Right lobe of liver (tissue), 6 donors: ENCODE data around the gene EMC9. TPM values are rescaled to one million over a fixed set of nuclear protein-coding genes. Genes with fewer than 3 reads are reported as not detected.

Experiments used
- ATAC-seq, 4 donors: fragments of 200-7000 bp; cut with Tn5 transposase; one replicate each; pipeline ENCODE4 v1.9.1; 2020; ENCODE audit warnings: mild to moderate bottlenecking in 4 of 4, moderate library complexity in 4 of 4
- DNase-seq, 3 donors: peaks; one replicate each; pipeline ENCODE4 v3.0.0-alpha.2; 2020
- H3K27ac ChIP-seq, 3 donors: fragments of 200-600 bp; one replicate each; pipeline ENCODE4 v1.8.0; 2022
- H3K27me3 ChIP-seq, 2 donors: fragments of 200-600 bp; one replicate each; pipeline ENCODE4 v1.8.0; 2022
- H3K36me3 ChIP-seq, 4 donors: fragments of 200-600 bp; sonication (generic) in 1 of 4; one replicate each; pipeline versions ENCODE4 v1.5.1 to v1.8.0; 2017 to 2022; ENCODE audit warnings: control low read depth in 1 of 4
- H3K4me1 ChIP-seq, 4 donors: fragments of 200-600 bp; sonication (generic) in 1 of 4; one replicate each; pipeline versions ENCODE4 v1.5.1 to v1.8.0; 2017 to 2022; ENCODE audit warnings: control low read depth in 1 of 4
- H3K4me3 ChIP-seq, 3 donors: fragments of 200-600 bp; one replicate each; pipeline ENCODE4 v1.8.0; 2022
- H3K9me3 ChIP-seq, 4 donors: fragments of 200-600 bp; sonication (generic) in 1 of 4; one replicate each; pipeline versions ENCODE4 v1.5.1 to v1.8.0; 2017 to 2022; ENCODE audit warnings: control low read depth in 1 of 4
- POLR2A ChIP-seq: fragments of 450-650 bp; IDR thresholded peaks from one replicate; pipeline ENCODE4 v1.6.1; 2017; ENCODE audit warnings: antibody characterized with exemption, mild to moderate bottlenecking
- WGBS: methylation state at CpG from one replicate; pipeline ENCODE4 v1.1.6; 2018; ENCODE audit warnings: low coverage, low lambda C conversion rate; ENCODE audit not compliant: insufficient coverage; ENCODE audit errors: missing lambda C conversion rate; 5-methylcytosine and 5-hydroxymethylcytosine counted together
- intact Hi-C, 2 donors: fragments of 100-400 bp; cut with DNase I; formaldehyde crosslinking; loops; one replicate each; pipeline versions ENCODE4 v1.11.2 to v1.14.1; 2022
- total RNA-seq, 6 experiments: library from RNA; depleted of rRNA in 2 of 6; stranded (reverse); fragments of >200 nt in 2 of 6; fragmentation: NEBNext Ultra II Directional in 3 of 6; extraction: Animal tissue kit (Norgen Biotek cat#: 25700) in 3 of 6; gene quantifications; one replicate each; pipeline versions ENCODE4 v1.1.0 to v1.2.4, GENCODE V29; 2016 to 2023
- TF ChIP-seq, protein P1 (sequence below), 4 donors: fragments of 200-600 bp in 3 of 4; fragments of 450-650 bp in 1 of 4; IDR thresholded peaks; one replicate each; pipeline versions ENCODE4 v1.5.1 to v1.8.0; 2016 to 2022; ENCODE audit warnings: antibody characterized with exemption in 4 of 4, mild to moderate bottlenecking in 2 of 4
- donor health status: DM: no; HTN: yes; CAD: no.
- donor health status: DM: no; HTN: no; CAD: no.
- donor health status: DM: no; HTN: no; CAD: no.
- donor health status: DM: no; HTN: yes; CAD: no.
- donor health status: DM: no; HTN: yes; CAD: no.

Gene EMC9
- total RNA-seq, 6 experiments from 2014 or later, result 10.2 to 21.4 (median 11.9) TPM

DNA sequence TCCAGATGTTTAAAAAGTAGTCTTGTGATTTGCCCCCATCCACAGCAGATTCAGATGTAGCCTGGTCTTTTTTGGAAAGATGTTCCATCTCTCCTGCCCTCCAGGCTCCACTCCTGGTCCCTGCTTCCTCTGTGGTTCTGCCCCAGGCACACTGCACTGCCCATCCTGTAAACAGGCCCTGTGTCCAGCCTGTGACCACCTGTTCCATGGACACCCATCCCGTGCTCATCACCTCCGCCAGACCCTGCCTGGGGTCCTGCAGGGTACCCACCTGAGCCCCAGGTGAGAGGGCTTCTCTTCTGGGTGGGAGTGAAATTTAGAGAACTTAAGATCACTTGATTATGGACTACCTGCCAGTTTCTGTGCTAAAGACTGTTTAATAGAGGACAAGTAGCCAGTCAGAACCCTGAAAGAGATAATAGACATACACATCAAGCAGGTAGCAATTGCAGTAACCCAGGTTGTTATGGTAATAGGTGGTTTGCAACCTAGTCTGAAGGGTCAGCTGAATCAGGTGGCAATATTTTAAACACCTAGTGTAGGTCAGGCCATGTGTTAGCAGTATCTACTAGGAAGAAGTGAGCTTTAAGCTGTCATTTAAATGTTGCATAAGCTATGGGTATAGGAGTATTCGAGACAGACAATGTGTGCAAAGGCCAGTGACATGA lies 8.0 kb upstream of the EMC9 start:
- intact Hi-C loops, result no loop called here
- TF ChIP-seq POLR2A, result no peak
- TF ChIP-seq, protein P1, sequence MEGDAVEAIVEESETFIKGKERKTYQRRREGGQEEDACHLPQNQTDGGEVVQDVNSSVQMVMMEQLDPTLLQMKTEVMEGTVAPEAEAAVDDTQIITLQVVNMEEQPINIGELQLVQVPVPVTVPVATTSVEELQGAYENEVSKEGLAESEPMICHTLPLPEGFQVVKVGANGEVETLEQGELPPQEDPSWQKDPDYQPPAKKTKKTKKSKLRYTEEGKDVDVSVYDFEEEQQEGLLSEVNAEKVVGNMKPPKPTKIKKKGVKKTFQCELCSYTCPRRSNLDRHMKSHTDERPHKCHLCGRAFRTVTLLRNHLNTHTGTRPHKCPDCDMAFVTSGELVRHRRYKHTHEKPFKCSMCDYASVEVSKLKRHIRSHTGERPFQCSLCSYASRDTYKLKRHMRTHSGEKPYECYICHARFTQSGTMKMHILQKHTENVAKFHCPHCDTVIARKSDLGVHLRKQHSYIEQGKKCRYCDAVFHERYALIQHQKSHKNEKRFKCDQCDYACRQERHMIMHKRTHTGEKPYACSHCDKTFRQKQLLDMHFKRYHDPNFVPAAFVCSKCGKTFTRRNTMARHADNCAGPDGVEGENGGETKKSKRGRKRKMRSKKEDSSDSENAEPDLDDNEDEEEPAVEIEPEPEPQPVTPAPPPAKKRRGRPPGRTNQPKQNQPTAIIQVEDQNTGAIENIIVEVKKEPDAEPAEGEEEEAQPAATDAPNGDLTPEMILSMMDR (IDR thresholded peaks at IDR 0.05), result no peak

GRCh38 chr14:24147761-24148428 lies 6.5 kb upstream of the EMC9 start:
- TF ChIP-seq, protein P1 (IDR thresholded peaks at IDR 0.05), result no peak
- TF ChIP-seq POLR2A, result no peak
- no peaks in the 10 kb centered on the region for H3K9me3 ChIP-seq
- DNase-seq (peak in 1 of 3 donors; percentile 69), ATAC-seq (no peak)
- 0% methylated on average over 14 of the region's 29 CpGs for WGBS
- intact Hi-C loops, result no loop called here
- H3K27me3 ChIP-seq, result no peaks in the 10 kb centered on the region
- peak overlapping the region; percentile 70 to 86 (median 83) for H3K4me3 ChIP-seq
- peak overlapping the region; percentile 49 to 79 (median 75) for H3K27ac ChIP-seq
- H3K4me1 ChIP-seq, result peaks cover 0 to 16% (median 3%) of the 10 kb centered on the region in 4 donors
- peaks cover 0 to 52% (median 25%) of the 10 kb centered on the region in 4 donors for H3K36me3 ChIP-seq

More for the DNA sequence above, 8.0 kb upstream of the EMC9 start:
- Histone ChIP-seq H3K9me3 (no peaks in the 10 kb centered on the region), H3K36me3 (peaks cover 0 to 51% (median 22%) of the 10 kb centered on the region in 4 donors), H3K4me1 (peaks cover 0 to 16% (median 3%) of the 10 kb centered on the region in 4 donors), H3K27me3 (no peaks in the 10 kb centered on the region), H3K4me3 (no peak overlapping the region), H3K27ac (no peak overlapping the region)
- 92% methylated on average over 2 of the region's 3 CpGs for WGBS
- ATAC-seq, result no peak
- DNase-seq, result peak in 1 of 3 donors; percentile 45

DNA sequence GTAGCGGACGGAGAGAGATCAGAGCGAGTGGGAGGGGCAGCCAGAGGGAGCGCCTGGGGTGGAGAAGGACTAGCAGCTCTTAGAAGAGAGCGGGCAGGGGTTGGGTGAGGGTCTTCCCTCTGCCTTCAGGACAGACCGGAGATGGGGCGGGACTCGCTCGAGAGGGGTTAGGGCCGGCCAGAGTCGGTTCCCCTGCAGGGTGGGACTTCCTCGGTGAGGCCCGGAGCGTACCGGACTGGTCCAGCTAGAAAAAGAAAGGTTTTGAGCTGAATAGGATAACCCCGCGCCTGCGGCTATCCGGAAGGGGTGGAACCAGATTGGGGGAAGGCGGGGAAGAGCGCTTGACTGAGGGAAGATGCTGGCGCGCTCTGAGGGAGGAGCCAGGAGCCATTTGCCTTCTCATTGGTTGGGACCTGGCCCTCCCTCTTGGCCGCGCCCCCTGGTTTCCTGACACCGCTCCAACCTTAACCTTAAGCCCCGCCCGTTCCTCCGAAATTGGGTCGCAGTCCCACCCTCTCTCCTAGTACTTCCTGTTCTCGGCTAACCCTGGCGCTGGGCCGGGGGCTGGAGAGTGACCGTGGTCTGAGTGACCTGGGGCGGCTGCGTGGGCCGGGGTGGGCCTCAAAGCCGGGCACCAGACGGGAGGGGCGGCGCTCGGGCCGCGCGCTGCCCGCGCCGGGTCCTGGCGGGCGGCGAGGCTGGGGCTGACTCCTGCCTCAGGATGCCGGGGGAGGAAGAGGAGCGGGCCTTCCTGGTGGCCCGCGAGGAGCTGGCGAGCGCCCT lies 5.8 kb upstream of the EMC9 start, which contains the start of gene RNF31:
RNF31 (plus strand) TSS at position 521 of the 783 bp plus-strand sequence; CDS start at position 722, 201 bp downstream.
- H3K9me3 ChIP-seq, result no peaks in the 10 kb centered on the region
- DNase-seq (peak; percentile 98 to 99 (median 98)), ATAC-seq (peak; percentile 89 to 93 (median 90))
- peaks cover 0 to 44% (median 19%) of the 10 kb centered on the region in 4 donors for H3K36me3 ChIP-seq
- peak within 1 kb of the TSS; percentile 70 to 86 (median 83) for H3K4me3 ChIP-seq
- peak within 1 kb of the TSS; percentile 49 to 79 (median 75) for H3K27ac ChIP-seq
- WGBS, result 0% methylated on average over 22 of the region's 57 CpGs
- intact Hi-C loops, result no loop called here
- TF ChIP-seq POLR2A, result peak; percentile 54
- TF ChIP-seq, protein P1 (IDR thresholded peaks at IDR 0.05), result peak in 1 of 4 donors; percentile 12
- peaks cover 0 to 18% (median 4%) of the 10 kb centered on the region in 4 donors for H3K4me1 ChIP-seq
- H3K27me3 ChIP-seq, result no peaks in the 10 kb centered on the region

- WGBS, result 0% methylated on average over 23 of the region's 25 CpGs
- peak; percentile 22 for TF ChIP-seq POLR2A
- TF ChIP-seq, protein P1 (IDR thresholded peaks at IDR 0.05), result no peak
- peak; percentile 84 to 91 (median 87) for ATAC-seq
- Histone ChIP-seq H3K9me3 (no peaks in the 10 kb centered on the region), H3K27me3 (no peaks in the 10 kb centered on the region), H3K4me3 (peak within 1 kb of the TSS; percentile 70 to 86 (median 83)), H3K36me3 (peaks cover 0 to 38% (median 14%) of the 10 kb centered on the region in 4 donors), H3K4me1 (peaks cover 0 to 22% (median 6%) of the 10 kb centered on the region in 4 donors), H3K27ac (peak within 1 kb of the TSS; percentile 49 to 79 (median 75))
- peak; percentile 98 to 99 (median 99) for DNase-seq
- intact Hi-C loops, result no loop called here
Observed at GRCh38 chr14:24146453-24146977, 5.1 kb upstream of the EMC9 start, which contains the start of gene PSME2. PSME2 (minus strand) TSS chr14:24146610; CDS start chr14:24146581, 29 bp downstream.
